NCI-H526 (cell line): Measurements from ENCODE around the gene ALCAM.
"Not testable (repeated sequence)": the region's sequence is repeated elsewhere in the genome, so short reads cannot be mapped to it uniquely, and the experiment has no call there.

ENCODE experiments used
- DNase-seq, 2 experiments: peaks; one replicate each; lab custom pipeline; 2025; lab: John Stamatoyannopoulos, UW

Gene ALCAM

GRCh38 chr3:105388176-105388575 lies 21.5 kb downstream of the ALCAM start:
- no peak for DNase-seq

GRCh38 chr3:105389759-105390158 lies 23.1 kb downstream of the ALCAM start:
- not testable (repeated sequence) for DNase-seq

- not testable (repeated sequence) for DNase-seq
These were observed 25.9 kb downstream of the ALCAM start for GRCh38 chr3:105392598-105392997.

GRCh38 chr3:105394177-105394576 lies 27.5 kb downstream of the ALCAM start:
- DNase-seq: no peak

GRCh38 chr3:105397974-105398373 lies 31.3 kb downstream of the ALCAM start:
- DNase-seq: no peak

- no peak for DNase-seq
These were observed 31.7 kb downstream of the ALCAM start for GRCh38 chr3:105398437-105398836.

- no peak for DNase-seq
These were observed 32.4 kb downstream of the ALCAM start for GRCh38 chr3:105399062-105399461.

GRCh38 chr3:105399611-105400010 lies 32.9 kb downstream of the ALCAM start:
- no peak for DNase-seq

GRCh38 chr3:105401254-105401653 lies 34.5 kb downstream of the ALCAM start:
- DNase-seq: no peak

GRCh38 chr3:105401691-105402149 lies 35.0 kb downstream of the ALCAM start:
- no peak for DNase-seq

- no peak for DNase-seq
These were observed 35.6 kb downstream of the ALCAM start for GRCh38 chr3:105402287-105402801.

- DNase-seq: not testable (repeated sequence)
These were observed 36.3 kb downstream of the ALCAM start for GRCh38 chr3:105403034-105403433.

- DNase-seq: no peak
These were observed 39.6 kb downstream of the ALCAM start for GRCh38 chr3:105406268-105406667.

GRCh38 chr3:105409364-105409763 lies 42.7 kb downstream of the ALCAM start:
- DNase-seq: no peak

GRCh38 chr3:105413343-105413887 lies 46.7 kb downstream of the ALCAM start:
- no peak for DNase-seq

GRCh38 chr3:105414841-105415240 lies 48.1 kb downstream of the ALCAM start:
- no peak for DNase-seq

GRCh38 chr3:105415951-105416350 lies 49.2 kb downstream of the ALCAM start:
- DNase-seq: no peak

- DNase-seq: no peak
These were observed 51.0 kb downstream of the ALCAM start for GRCh38 chr3:105417525-105418289.

GRCh38 chr3:105422645-105423044 lies 55.9 kb downstream of the ALCAM start:
- no peak for DNase-seq

- no peak for DNase-seq
These were observed 56.7 kb downstream of the ALCAM start for GRCh38 chr3:105423397-105423796.

- DNase-seq: no peak
These were observed 57.9 kb downstream of the ALCAM start for GRCh38 chr3:105424412-105425152.

- no peak for DNase-seq
These were observed 58.4 kb downstream of the ALCAM start for GRCh38 chr3:105425153-105425502.

GRCh38 chr3:105427332-105427731 lies 60.6 kb downstream of the ALCAM start:
- no peak for DNase-seq
